ENCODE data around the gene NKAIN1. TPM values are rescaled to one million over a fixed set of nuclear protein-coding genes. Genes with fewer than 3 reads are reported as not detected.
"Not testable (repeated sequence)": the region's sequence is repeated elsewhere in the genome, so short reads cannot be mapped to it uniquely, and the experiment has no call there.

NKAIN1 gene
- total RNA-seq: 1 to 10 TPM in 1 of 2 donors, under 1 TPM in 1; 0.39 to 1.4 TPM
- 1.5 TPM for polyA plus RNA-seq (ENCODE audit: insufficient read depth, low read depth, low replicate concordance)
- long read RNA-seq, donor 1, partial matches to known transcripts: 0 of 1 reads
- long read RNA-seq, donor 1, other reads (novel, unspliced or antisense): 0 of 1 reads
- long read RNA-seq, donor 2: 0 reads

- Histone ChIP-seq H3K9me3 (no peaks in the 10 kb centered on the region), H3K27me3 (no peaks in the 10 kb centered on the region), H3K27ac (no peak within 1 kb of the TSS), H3K36me3 (ENCODE audit: low read depth, missing control alignments) (no peaks in the 10 kb centered on the region), H3K4me3 (peak within 1 kb of the TSS; percentile 26 to 41), H3K4me1 (peaks cover 9% of the 10 kb centered on the region)
- TF ChIP-seq CTCF (IDR thresholded peaks at IDR 0.05): no peak
- no peak for TF ChIP-seq POLR2A (IDR thresholded peaks at IDR 0.05)
- intact Hi-C loops (cut with DNase I; ENCODE audit: low total_unique reads): no loop called here
- no peak for DNase-seq
- 0 to 2% methylated on average over 7 to 26 of the region's 57 CpGs for WGBS, 2 donors
These were observed at the start of gene NKAIN1 for GRCh38 chr1:31239653-31240241. TSS of gene NKAIN1 (minus strand) at chr1:31239887. CDS start at chr1:31239547, 340 bp downstream.

GRCh38 chr1:31289021-31289420 is 49.3 kb upstream of the NKAIN1 start:
- H3K9me3 ChIP-seq: no peaks in the 10 kb centered on the region
- DNase-seq: no peak
- no peak overlapping the region for H3K27ac ChIP-seq
- H3K4me1 ChIP-seq: no peaks in the 10 kb centered on the region
- intact Hi-C loops (cut with DNase I; ENCODE audit: low total_unique reads): no loop called here
- TF ChIP-seq CTCF (IDR thresholded peaks at IDR 0.05) (no peak), POLR2A (IDR thresholded peaks at IDR 0.05) (no peak)
- WGBS, 2 donors: 71 to 74% methylated on average over 4 of the region's 4 CpGs
- H3K27me3 ChIP-seq: no peaks in the 10 kb centered on the region
- H3K36me3 ChIP-seq (ENCODE audit: low read depth, missing control alignments): no peaks in the 10 kb centered on the region
- no peak overlapping the region for H3K4me3 ChIP-seq

- H3K27me3 ChIP-seq; intact Hi-C loops (cut with DNase I; ENCODE audit: low total_unique reads); DNase-seq; H3K36me3 ChIP-seq (ENCODE audit: low read depth, missing control alignments); H3K4me1 ChIP-seq; H3K9me3 ChIP-seq; H3K27ac ChIP-seq; H3K4me3 ChIP-seq: not testable (repeated sequence)
- WGBS, 2 donors: 97 to 98% methylated on average over 4 of the region's 4 CpGs
These were observed 48.1 kb upstream of the NKAIN1 start for GRCh38 chr1:31287791-31288190.

- H3K36me3 ChIP-seq (ENCODE audit: low read depth, missing control alignments); intact Hi-C loops (cut with DNase I; ENCODE audit: low total_unique reads); H3K4me3 ChIP-seq; H3K27me3 ChIP-seq; H3K9me3 ChIP-seq; H3K4me1 ChIP-seq; DNase-seq; H3K27ac ChIP-seq: not testable (repeated sequence)
- WGBS, 2 donors: 92 to 94% methylated on average over 9 of the region's 9 CpGs
These were observed 42.7 kb upstream of the NKAIN1 start for GRCh38 chr1:31282426-31282825.

GRCh38 chr1:31273619-31274018 is 33.9 kb upstream of the NKAIN1 start:
- DNase-seq: no peak
- 84 to 88% methylated on average over 2 of the region's 2 CpGs for WGBS, 2 donors
- peaks cover 2% of the 10 kb centered on the region for H3K36me3 ChIP-seq (ENCODE audit: low read depth, missing control alignments)
- H3K27me3 ChIP-seq: no peaks in the 10 kb centered on the region
- H3K27ac ChIP-seq: no peak overlapping the region
- no peaks in the 10 kb centered on the region for H3K4me1 ChIP-seq
- intact Hi-C loops (cut with DNase I; ENCODE audit: low total_unique reads): no loop called here
- no peaks in the 10 kb centered on the region for H3K9me3 ChIP-seq
- TF ChIP-seq CTCF (IDR thresholded peaks at IDR 0.05) (no peak), POLR2A (IDR thresholded peaks at IDR 0.05) (no peak)
- H3K4me3 ChIP-seq: no peak overlapping the region

GRCh38 chr1:31272369-31272768 is 32.7 kb upstream of the NKAIN1 start:
- intact Hi-C loops (cut with DNase I; ENCODE audit: low total_unique reads): no loop called here
- no peaks in the 10 kb centered on the region for H3K4me1 ChIP-seq
- no peak overlapping the region for H3K4me3 ChIP-seq
- no peak for DNase-seq
- H3K27ac ChIP-seq: no peak overlapping the region
- no peaks in the 10 kb centered on the region for H3K27me3 ChIP-seq
- no peaks in the 10 kb centered on the region for H3K9me3 ChIP-seq
- TF ChIP-seq POLR2A (IDR thresholded peaks at IDR 0.05) (no peak), CTCF (IDR thresholded peaks at IDR 0.05) (no peak)
- 78% methylated on average over 3 of the region's 3 CpGs for WGBS, 2 donors
- peaks cover 2% of the 10 kb centered on the region for H3K36me3 ChIP-seq (ENCODE audit: low read depth, missing control alignments)

Measured in testis (tissue), 5 donors.